Activated CD8-positive, alpha-beta T cell treated with anti-CD3 and anti-CD28 coated beads for 36 hours (primary cell): Measurements from ENCODE around the gene FMNL3. TPM values are rescaled to one million over a fixed set of nuclear protein-coding genes. Genes with fewer than 3 reads are reported as not detected.
A peak's percentile ranks its signal among the peaks of the same experiment; 100 is the strongest.
"Not testable (repeated sequence)": the region's sequence is repeated elsewhere in the genome, so short reads cannot be mapped to it uniquely, and the experiment has no call there.

Experiments used
- ATAC-seq: fragments of 200-7000 bp; cut with Tn5 transposase; one replicate; pipeline ENCODE4 v1.10.0; 2021; ENCODE audit warnings: mild to moderate bottlenecking, moderate library complexity
- CTCF ChIA-PET: fragments of 350-600 bp; sonication (Branson Sonifier 250); formaldehyde crosslinking; loops from one replicate; lab custom pipeline; 2021; ENCODE audit warnings: antibody characterized with exemption; lab: Charles Lee
- POLR2A ChIA-PET: fragments of 350-600 bp; sonication (Branson Sonifier 250); formaldehyde crosslinking; loops from one replicate; lab custom pipeline; 2021; ENCODE audit warnings: antibody characterized with exemption; lab: Charles Lee
- DNase-seq: peaks from one replicate; pipeline ENCODE4 v3.0.0-alpha.2; 2020
- H3K27ac Mint-ChIP-seq: one replicate; pipeline ENCODE4 v1.8.0; 2021; ENCODE audit warnings: mild to moderate bottlenecking, mixed read lengths
- H3K27me3 Mint-ChIP-seq: one replicate; pipeline ENCODE4 v1.8.0; 2021; ENCODE audit warnings: mixed read lengths
- H3K36me3 Mint-ChIP-seq: one replicate; pipeline ENCODE4 v1.8.0; 2021; ENCODE audit warnings: low read depth, mixed read lengths
- H3K4me1 Mint-ChIP-seq: one replicate; pipeline ENCODE4 v1.8.0; 2021; ENCODE audit warnings: low read depth, mixed read lengths
- H3K4me3 Mint-ChIP-seq: one replicate; pipeline ENCODE4 v1.8.0; 2021; ENCODE audit warnings: mild to moderate bottlenecking, moderate library complexity, mixed read lengths
- H3K9me3 Mint-ChIP-seq: one replicate; pipeline ENCODE4 v1.8.0; 2021; ENCODE audit warnings: mixed read lengths
- CTCF ChIP-seq: fragments of 200-600 bp; IDR thresholded peaks from one replicate; pipeline ENCODE4 v1.8.0; 2022; ENCODE audit warnings: antibody characterized with exemption, mild to moderate bottlenecking
- intact Hi-C: fragments of 100-400 bp; cut with micrococcal nuclease; formaldehyde crosslinking; loops from one replicate; pipeline ENCODE4 v1.10.0; 2022
- total RNA-seq, 2 experiments: library from RNA; stranded (reverse); gene quantifications; one replicate each; pipeline ENCODE4 v1.2.3, GENCODE V29; 2021

The FMNL3 gene
- total RNA-seq, 2 experiments from 2014 or later, result 22.8 to 23.5 TPM

GRCh38 chr12:49740930-49741881 lies 34.0 kb upstream of the FMNL3 start, which contains the start of gene TMBIM6:
TMBIM6 (plus strand) TSS chr12:49741557; CDS start chr12:49752494, 10,937 bp downstream.
- TF ChIP-seq CTCF, result peak; percentile 95
- POLR2A ChIA-PET, result interaction anchor here (0.6 to 2.3 kb wide), 38 partner anchors 9 to 552 kb away, joined by 3 to 48 read pairs (median 4); partner anchors contain the start of genes BCDIN3D, FMNL3, NCKAP5L and TUBA1A
- DNase-seq (peak; percentile 100), ATAC-seq (peak; percentile 91)
- Mint-ChIP-seq H3K4me3 (peak within 1 kb of the TSS; percentile 99), H3K36me3 (peaks cover 35% of the 10 kb centered on the region), H3K4me1 (peaks cover 31% of the 10 kb centered on the region), H3K27ac (peak within 1 kb of the TSS; percentile 95), H3K9me3 (no peaks in the 10 kb centered on the region), H3K27me3 (no peaks in the 10 kb centered on the region)
- CTCF ChIA-PET, result interaction anchor here (0.6 to 2.8 kb wide), 55 partner anchors 8 to 511 kb away, joined by 3 to 66 read pairs (median 4); partner anchors contain the start of genes BCDIN3D, NCKAP5L, PRPF40B and TROAP
- intact Hi-C loops, result loop anchor here (1.0 to 2.0 kb wide), 2 partner anchors 9 to 22 kb away; no protein-coding TSS in a partner anchor

DNA sequence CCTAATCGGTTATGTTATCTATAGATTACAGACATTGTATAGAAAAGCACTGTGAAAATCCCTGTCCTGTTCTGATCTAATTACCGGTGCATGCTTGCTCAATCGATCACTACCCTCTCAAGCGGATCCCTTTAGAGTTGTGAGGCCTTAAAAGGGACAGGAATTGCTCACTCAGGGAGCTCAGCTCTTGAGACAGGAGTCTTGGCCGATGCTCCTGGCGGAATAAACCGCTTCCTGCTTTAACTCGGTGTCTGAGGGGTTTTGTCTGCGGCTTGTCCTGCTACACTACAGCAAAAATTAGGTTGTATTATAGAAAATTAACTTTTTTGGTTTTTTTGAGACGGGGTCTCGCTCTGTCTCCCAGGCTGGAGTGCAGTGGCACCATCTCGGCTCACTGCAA lies 33.1 kb upstream of the FMNL3 start:
- intact Hi-C loops, result loop anchor here (2.0 kb wide), 1 partner anchor 23 kb away; no protein-coding TSS in a partner anchor
- not testable (repeated sequence) for H3K27me3 Mint-ChIP-seq, H3K27ac Mint-ChIP-seq, H3K4me3 Mint-ChIP-seq, DNase-seq, ATAC-seq, H3K9me3 Mint-ChIP-seq
- peaks cover 26% of the 10 kb centered on the region for H3K4me1 Mint-ChIP-seq
- ChIA-PET POLR2A (interaction anchor here (0.6 to 2.3 kb wide), 7 partner anchors 10 to 114 kb away, joined by 3 to 48 read pairs (median 15); no protein-coding TSS in a partner anchor), CTCF (interaction anchor here (1.0 to 2.8 kb wide), 13 partner anchors 9 to 205 kb away, joined by 3 to 66 read pairs (median 10); no protein-coding TSS in a partner anchor)
- peaks cover 33% of the 10 kb centered on the region for H3K36me3 Mint-ChIP-seq

DNA sequence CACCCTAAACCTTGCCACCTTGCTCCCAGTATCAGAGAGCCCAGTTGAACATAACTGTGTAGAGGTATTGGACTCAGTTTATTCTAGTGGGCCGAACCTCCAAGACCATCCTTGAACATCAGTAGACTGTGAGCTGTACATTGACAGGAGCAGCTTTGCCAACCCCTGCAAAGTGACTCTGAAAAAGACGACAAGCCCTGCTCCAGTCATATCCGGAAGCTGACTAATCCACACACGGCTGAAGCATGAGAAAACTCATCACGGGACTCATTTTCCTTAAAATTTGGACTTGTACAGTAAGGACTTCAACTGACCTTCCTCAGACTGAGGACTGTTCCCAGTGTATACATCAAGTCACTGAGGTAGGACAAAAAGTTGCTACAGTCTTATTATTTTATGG lies 31.5 kb upstream of the FMNL3 start:
- CTCF ChIA-PET, result interaction anchor here (0.9 to 3.5 kb wide), 3 partner anchors 23 to 380 kb away, joined by 3 to 15 read pairs (median 12); no protein-coding TSS in a partner anchor
- not testable (repeated sequence) for ATAC-seq

DNA sequence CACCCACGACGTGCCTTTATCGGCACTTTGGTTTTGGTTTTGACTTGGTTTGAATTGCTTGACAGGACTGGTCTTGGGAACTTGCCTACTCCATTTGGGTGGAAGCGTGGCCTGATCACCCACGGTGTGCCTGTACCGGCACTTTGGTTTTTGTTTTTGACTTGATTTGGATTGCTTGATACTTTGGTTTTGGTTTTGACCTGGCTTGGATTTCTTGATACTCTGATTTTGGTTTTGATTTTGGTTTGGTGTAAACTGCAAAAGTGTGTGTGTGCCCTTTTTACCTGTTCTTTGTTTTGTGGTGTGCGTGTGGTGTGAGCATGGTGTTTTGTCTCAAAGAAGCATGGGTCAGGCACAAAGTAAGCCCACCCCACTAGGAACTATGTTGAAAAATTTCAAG lies 27.7 kb upstream of the FMNL3 start:
- CTCF ChIA-PET, result interaction anchor here (1.0 to 1.8 kb wide), 2 partner anchors 25 to 90 kb away, joined by 3 to 6 read pairs; no protein-coding TSS in a partner anchor
- H3K9me3 Mint-ChIP-seq, H3K4me3 Mint-ChIP-seq, H3K27me3 Mint-ChIP-seq, H3K36me3 Mint-ChIP-seq, H3K4me1 Mint-ChIP-seq, DNase-seq, ATAC-seq, intact Hi-C loops, H3K27ac Mint-ChIP-seq, POLR2A ChIA-PET: not testable (repeated sequence)

More for the DNA sequence above, 31.5 kb upstream of the FMNL3 start:
- H3K27me3 Mint-ChIP-seq, H3K4me3 Mint-ChIP-seq, DNase-seq, intact Hi-C loops, POLR2A ChIA-PET, H3K9me3 Mint-ChIP-seq, H3K27ac Mint-ChIP-seq: not testable (repeated sequence)
- H3K36me3 Mint-ChIP-seq, result peaks cover 18% of the 10 kb centered on the region
- peaks cover 10% of the 10 kb centered on the region for H3K4me1 Mint-ChIP-seq

- intact Hi-C loops, result no loop called here
These were observed 26.2 kb upstream of the FMNL3 start for GRCh38 chr12:49733219-49734017.

More at GRCh38 chr12:49733219-49734017, 26.2 kb upstream of the FMNL3 start:
- ChIA-PET POLR2A (no interaction called here), CTCF (interaction anchor here (1.3 to 1.9 kb wide), 4 partner anchors 8 to 97 kb away, joined by 3 to 9 read pairs (median 4); partner anchors contain the start of gene TMBIM6)
- DNase-seq, result no peak
- Mint-ChIP-seq H3K4me1 (no peaks in the 10 kb centered on the region), H3K36me3 (no peaks in the 10 kb centered on the region), H3K9me3 (peaks cover 6% of the 10 kb centered on the region), H3K4me3 (no peak overlapping the region), H3K27ac (no peak overlapping the region), H3K27me3 (no peaks in the 10 kb centered on the region)
- no peak for ATAC-seq
- no peak for TF ChIP-seq CTCF
